GF-D8 (cell line): ENCODE data around the gene OR1L8.

ENCODE experiments used
- DNase-seq: peaks from one replicate; lab custom pipeline; 2025; lab: John Stamatoyannopoulos, UW

The OR1L8 gene

DNA sequence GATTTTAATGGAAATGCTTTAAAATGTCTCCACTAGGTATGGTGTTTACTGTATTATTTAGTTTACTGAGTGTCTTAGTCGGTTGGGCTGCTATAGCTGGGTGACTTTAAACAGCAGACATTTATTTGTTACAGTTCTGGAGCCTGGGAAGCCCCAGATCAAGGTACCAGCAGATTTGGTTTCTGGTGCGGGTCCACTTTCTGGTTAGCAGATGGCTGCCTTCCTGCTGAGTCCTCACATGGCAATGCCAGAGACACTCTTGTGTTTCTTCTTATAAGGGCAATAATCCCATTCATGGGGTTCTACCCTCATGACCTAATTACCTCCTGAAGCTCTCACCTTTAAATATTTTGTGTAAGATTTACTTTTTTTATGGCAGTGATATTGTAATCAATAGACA, 65.0 kb downstream of the OR1L8 start:
- no peak for DNase-seq
